Heart right ventricle (tissue), 16 donors: ENCODE measurements around the gene DENND1A. TPM values are rescaled to one million over a fixed set of nuclear protein-coding genes. Genes with fewer than 3 reads are reported as not detected.

Experiments
- ATAC-seq, 8 donors: fragments of 200-7000 bp; cut with Tn5 transposase; one replicate each; pipeline ENCODE4 v1.9.1; 2020; ENCODE audit warnings: mild to moderate bottlenecking in 8 of 8, moderate library complexity in 8 of 8, moderate number of reproducible peaks in 1 of 8
- DNase-seq, 2 donors: peaks; one replicate each; pipeline ENCODE4 v3.0.0-alpha.2; 2020
- H3K27ac ChIP-seq, 10 donors: fragments of 200-600 bp; sonication (generic) in 2 of 10; one replicate each; pipeline versions ENCODE4 v1.5.0 to v1.8.0; 2020 to 2022; ENCODE audit warnings: mild to moderate bottlenecking in 3 of 10
- H3K27me3 ChIP-seq, 7 donors: fragments of 200-600 bp; one replicate each; pipeline ENCODE4 v1.8.0; 2021 to 2022; ENCODE audit warnings: mild to moderate bottlenecking in 2 of 7
- H3K36me3 ChIP-seq, 9 donors: fragments of 200-600 bp; sonication (generic) in 1 of 9; one replicate each; pipeline versions ENCODE4 v1.5.0 to v1.8.0; 2020 to 2022; ENCODE audit warnings: mild to moderate bottlenecking in 2 of 9
- H3K4me1 ChIP-seq, 9 donors: fragments of 200-600 bp; sonication (generic) in 1 of 9; one replicate each; pipeline versions ENCODE4 v1.5.0 to v1.8.0; 2020 to 2022; ENCODE audit warnings: mild to moderate bottlenecking in 4 of 9
- H3K4me3 ChIP-seq, 10 donors: fragments of 200-600 bp; sonication (generic) in 2 of 10; one replicate each; pipeline versions ENCODE4 v1.5.0 to v1.8.0; 2020 to 2022; ENCODE audit warnings: mild to moderate bottlenecking in 7 of 10, moderate library complexity in 2 of 10
- H3K9me3 ChIP-seq, 11 donors: fragments of 200-600 bp in 10 of 11; sonication (generic) in 2 of 11; one replicate each; pipeline versions ENCODE4 v1.5.0 to v1.8.0; 2013 to 2022; ENCODE audit warnings: mild to moderate bottlenecking in 2 of 11, control low read depth in 1 of 11, moderate library complexity in 1 of 11
- CTCF ChIP-seq, 9 donors: fragments of 200-600 bp; sonication (generic) in 2 of 9; IDR thresholded peaks; one replicate each; pipeline versions ENCODE4 v1.5.0 to v1.8.0; 2021 to 2022; ENCODE audit warnings: antibody characterized with exemption in 9 of 9, mild to moderate bottlenecking in 5 of 9, moderate library complexity in 1 of 9
- whole genome bisulfite sequencing, 2 donors: extraction: QIAGEN DNeasy Blood & Tissue Kit; methylation state at CpG; one replicate each; pipeline ENCODE4 v1.1.7; 2013; ENCODE audit warnings: inconsistent platforms in 1 of 2; 5-methylcytosine and 5-hydroxymethylcytosine counted together
- intact Hi-C, 10 donors: fragments of 100-400 bp; cut with DNase I; formaldehyde crosslinking; loops; one replicate each; pipeline versions ENCODE4 v1.11.1 to v1.14.2; 2022
- polyA plus RNA-seq, 2 donors: library from polyadenylated mRNA; stranded (reverse); fragments of 200-250 nt; gene quantifications; one replicate each; pipeline ENCODE4 v1.2.3, GENCODE V29; 2013
- total RNA-seq, 10 donors: library from RNA; stranded (reverse); fragmentation: NEBNext Ultra II Directional in 3 of 10; extraction: Animal tissue kit (Norgen Biotek cat#: 25700) in 3 of 10; gene quantifications; one replicate each; pipeline versions ENCODE4 v1.2.1 to v1.2.4, GENCODE V29; 2021 to 2023
- donor health status: Arrhythmogenic right ventricular cardiomyopathy.
- donor health status: ischemic (EF 13 %, LVEDD 7.1; RV severe dilation, severe dysfunction).
- donor health status: healthy with polysubstance abuse.
- donor health status: DM: no; HTN: yes; CAD: no.
- donor health status: DM: no; HTN: no; CAD: no.
- donor health status: ischemic (EF 25% LVEDD 6.9; RV normal size, moderate dysfunction).
- donor health status: ischemic (EF 25% LVEDD 5.7; RV mildly dilated, moderate dysfunction).
- donor health status: healthy.
- donor health status: DM: yes; HTN: yes; CAD: no.
- donor health status: Ischemic cardiomyopathy.
- donor health status: ischemic (EF 35%, LVEDD 5.7; RV mildly dilated, moderate dysfunction).
- donor health status: nonischemic (EF 11% LVEDD 7.7; RV severe dilation, severe dysfunction).
- donor health status: DM: yes; HTN: yes; CAD: no.
- donor health status: PGD.
- donor health status: ischemic (EF 29% LVEDD 5.4; RV normal size, mild dysfunction).
- donor health status: nonischemic (EF 23%, LVEDD 6.1; RV moderate dilation, normal function).

DENND1A gene
- total and polyA plus RNA-seq, 12 donors = 7.3 to 19.6 (median 12.2) TPM

- H3K4me3 ChIP-seq = no peak overlapping the region
- intact Hi-C loops = no loop called here
- no peaks in the 10 kb centered on the region for H3K9me3 ChIP-seq
- H3K27ac ChIP-seq = no peak overlapping the region
- no peaks in the 10 kb centered on the region for H3K36me3 ChIP-seq
- 85 to 87% methylated on average over 12 of the region's 12 CpGs for WGBS, 2 donors
- TF ChIP-seq CTCF (IDR thresholded peaks at IDR 0.05) = no peak
- no peak for ATAC-seq
- H3K4me1 ChIP-seq = peaks cover 0 to 4% (median 0%) of the 10 kb centered on the region in 9 donors
- DNase-seq = no peak
- peaks cover 0 to 39% (median 22%) of the 10 kb centered on the region in 7 donors for H3K27me3 ChIP-seq
Measured at GRCh38 chr9:123365287-123365880, 564.5 kb downstream of the DENND1A start.

DNA sequence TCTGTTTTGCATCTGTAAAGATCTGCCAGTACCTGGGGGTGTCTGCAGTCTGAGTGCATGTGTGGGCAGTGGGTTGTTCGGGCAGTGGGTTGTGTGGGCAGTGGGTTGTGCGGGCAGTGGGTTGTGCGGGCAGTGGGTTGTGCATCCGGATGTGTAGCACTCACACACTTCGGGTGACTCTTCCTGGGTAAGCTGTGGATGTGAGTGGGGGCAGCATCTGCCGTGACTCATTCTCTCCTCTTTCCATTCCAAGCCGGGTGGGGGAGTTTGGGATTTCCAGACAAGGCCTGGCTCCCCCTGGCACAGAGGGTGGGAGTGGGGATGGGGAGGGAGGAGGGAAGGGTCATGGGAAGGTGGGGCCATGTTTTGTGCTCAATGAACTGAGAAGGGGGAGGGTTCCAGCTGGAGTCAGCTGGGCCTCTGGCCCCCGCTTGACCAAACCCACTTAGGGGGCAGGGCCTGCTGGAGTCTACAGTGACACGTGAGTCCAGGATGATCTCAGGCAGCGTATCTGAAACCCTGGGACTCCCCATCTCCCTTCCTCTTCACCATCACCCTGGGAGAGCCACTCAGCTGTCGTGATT is 565.6 kb downstream of the DENND1A start:
- Histone ChIP-seq H3K9me3 (no peaks in the 10 kb centered on the region), H3K4me3 (no peak overlapping the region), H3K36me3 (no peaks in the 10 kb centered on the region), H3K27ac (no peak overlapping the region), H3K27me3 (peaks cover 0 to 39% (median 19%) of the 10 kb centered on the region in 7 donors), H3K4me1 (peaks cover 0 to 9% (median 0%) of the 10 kb centered on the region in 9 donors)
- 59 to 68% methylated on average over 11 of the region's 11 CpGs for WGBS, 2 donors
- intact Hi-C loops = no loop called here
- TF ChIP-seq CTCF (IDR thresholded peaks at IDR 0.05) = no peak
- peak in 5 of 8 donors; percentile 9 to 35 (median 30) for ATAC-seq
- no peak for DNase-seq

- no peak for TF ChIP-seq CTCF (IDR thresholded peaks at IDR 0.05)
- Histone ChIP-seq H3K27ac (no peak overlapping the region), H3K36me3 (no peaks in the 10 kb centered on the region), H3K9me3 (no peaks in the 10 kb centered on the region), H3K27me3 (peaks cover 0 to 26% (median 4%) of the 10 kb centered on the region in 7 donors), H3K4me3 (no peak overlapping the region), H3K4me1 (peaks cover 0 to 9% (median 0%) of the 10 kb centered on the region in 9 donors)
- intact Hi-C loops = no loop called here
- 92 to 94% methylated on average over 23 of the region's 23 CpGs for WGBS, 2 donors
- DNase-seq = no peak
- no peak for ATAC-seq
Measured at GRCh38 chr9:123362856-123363255, 567.1 kb downstream of the DENND1A start.

GRCh38 chr9:123361731-123362510 is 568.0 kb downstream of the DENND1A start:
- 58 to 62% methylated on average over 11 of the region's 11 CpGs for WGBS, 2 donors
- intact Hi-C loops = no loop called here
- TF ChIP-seq CTCF (IDR thresholded peaks at IDR 0.05) = no peak
- Histone ChIP-seq H3K27ac (no peak overlapping the region), H3K4me1 (peaks cover 0 to 9% (median 0%) of the 10 kb centered on the region in 9 donors), H3K9me3 (no peaks in the 10 kb centered on the region), H3K27me3 (peaks cover 0 to 22% (median 0%) of the 10 kb centered on the region in 7 donors), H3K4me3 (no peak overlapping the region), H3K36me3 (no peaks in the 10 kb centered on the region)
- ATAC-seq (no peak), DNase-seq (no peak)
